AG04449 (cell line): ENCODE measurements around the gene PGPEP1.
"Not testable (repeated sequence)": the region's sequence is repeated elsewhere in the genome, so short reads cannot be mapped to it uniquely, and the experiment has no call there.

Experiments
- CTCF ChIA-PET: fragments of 350-600 bp; formaldehyde crosslinking; extraction: SDS; loops from one replicate; lab custom pipeline; 2021; ENCODE audit warnings: antibody characterized with exemption; lab: Yijun Ruan, JAX
- POLR2A ChIA-PET: fragments of 400-600, 350-600 bp; formaldehyde crosslinking; extraction: SDS; loops from one replicate; lab custom pipeline; 2020; ENCODE audit warnings: antibody characterized with exemption, inconsistent platforms; lab: Yijun Ruan, JAX
- DNase-seq: peaks from one replicate; pipeline ENCODE4 v3.0.0-alpha.2; 2010; ENCODE audit warnings: low read depth, low spot score
- H3K4me3 ChIP-seq: 2 replicates; pipeline ENCODE4 v1.5.1; 2011; ENCODE audit warnings: low read depth, mild to moderate bottlenecking, control low read depth, low read length
- CTCF ChIP-seq: IDR thresholded peaks from one replicate; pipeline ENCODE4 v1.5.1; 2011; ENCODE audit warnings: mild to moderate bottlenecking, moderate library complexity, low read length, control low read depth, inconsistent platforms; ENCODE audit not compliant: insufficient read depth; ENCODE audit errors: missing control alignments

Gene PGPEP1

GRCh38 chr19:18346091-18346490 lies 5.7 kb downstream of the PGPEP1 start:
- DNase-seq = no peak
- H3K4me3 ChIP-seq = no peak overlapping the region
- ChIA-PET CTCF (interaction anchor here (0.8 to 11.1 kb wide), 4 partner anchors 17 to 68 kb away, joined by 3 to 298 read pairs (median 6); partner anchors contain the start of genes LSM4 and SSBP4), POLR2A (no interaction called here)
- no peak for TF ChIP-seq CTCF

DNA sequence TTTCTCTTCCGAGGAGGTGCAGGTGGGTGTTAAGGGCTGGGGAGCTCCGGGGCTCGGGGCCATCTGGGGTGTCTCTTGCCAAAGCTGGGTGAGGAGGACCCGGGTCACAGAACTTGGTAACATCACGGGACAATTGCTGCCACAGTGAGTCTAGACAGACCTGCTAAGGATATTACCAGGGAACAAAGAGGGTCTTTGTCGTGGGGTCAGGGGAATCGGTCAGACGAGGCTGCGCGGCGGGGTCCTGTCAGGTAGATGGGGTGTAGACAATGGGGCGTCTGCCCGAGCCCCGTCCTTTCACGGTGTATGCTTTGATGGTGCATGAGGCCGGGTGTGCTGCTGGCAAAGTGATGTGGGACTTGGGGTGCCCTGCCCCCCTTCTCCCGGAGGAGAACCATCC lies 7.8 kb downstream of the PGPEP1 start:
- no peak for TF ChIP-seq CTCF
- H3K4me3 ChIP-seq = no peak overlapping the region
- ChIA-PET CTCF (interaction anchor here (0.6 to 11.1 kb wide), 12 partner anchors 9 to 72 kb away, joined by 3 to 298 read pairs (median 8); partner anchors contain the start of genes LRRC25, PGPEP1 and SSBP4), POLR2A (interaction anchor here (0.7 kb wide), 1 partner anchor 67 kb away, joined by 3 read pairs; the partner anchor contains the start of gene JUND)
- DNase-seq = no peak

DNA sequence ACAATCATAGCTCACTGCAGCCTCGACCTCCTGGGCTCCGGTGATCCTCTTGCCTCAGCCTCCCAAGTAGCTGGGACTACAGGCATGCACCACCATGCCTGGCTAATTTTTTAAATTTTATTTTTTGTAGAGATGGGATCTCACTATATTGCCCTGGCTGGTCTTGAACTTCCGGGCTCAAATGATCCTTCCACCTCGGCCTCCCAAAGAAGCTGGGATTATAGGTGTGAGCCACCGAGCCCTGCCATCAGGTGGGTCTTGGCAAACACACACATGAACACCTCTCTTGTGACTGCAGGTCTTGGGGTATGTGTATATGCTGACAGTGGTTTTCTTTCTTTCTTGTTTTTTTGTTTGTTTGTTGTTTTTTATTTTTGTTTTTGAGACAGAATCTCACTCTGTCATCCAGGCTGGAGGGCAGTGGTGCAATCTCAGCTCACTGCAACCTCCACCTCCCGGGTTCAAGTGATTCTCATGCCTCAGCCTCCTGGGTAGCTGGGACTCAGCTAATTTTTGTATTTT lies 8.5 kb downstream of the PGPEP1 start:
- CTCF ChIA-PET = interaction anchor here (0.7 to 11.1 kb wide), 22 partner anchors 7 to 73 kb away, joined by 3 to 298 read pairs (median 4); partner anchors contain the start of genes LRRC25, LSM4, PGPEP1 and SSBP4
- H3K4me3 ChIP-seq, POLR2A ChIA-PET, DNase-seq: not testable (repeated sequence)

- POLR2A ChIA-PET = no interaction called here
- no peak overlapping the region for H3K4me3 ChIP-seq
- no peak for DNase-seq
- CTCF ChIA-PET = interaction anchor here (0.7 to 11.1 kb wide), 29 partner anchors 8 to 228 kb away, joined by 3 to 298 read pairs (median 4); partner anchors contain the start of genes GDF15, LRRC25, LSM4 and PGPEP1
- peak; percentile 84 for TF ChIP-seq CTCF
Observed at GRCh38 chr19:18349524-18350128, 9.2 kb downstream of the PGPEP1 start.

DNA sequence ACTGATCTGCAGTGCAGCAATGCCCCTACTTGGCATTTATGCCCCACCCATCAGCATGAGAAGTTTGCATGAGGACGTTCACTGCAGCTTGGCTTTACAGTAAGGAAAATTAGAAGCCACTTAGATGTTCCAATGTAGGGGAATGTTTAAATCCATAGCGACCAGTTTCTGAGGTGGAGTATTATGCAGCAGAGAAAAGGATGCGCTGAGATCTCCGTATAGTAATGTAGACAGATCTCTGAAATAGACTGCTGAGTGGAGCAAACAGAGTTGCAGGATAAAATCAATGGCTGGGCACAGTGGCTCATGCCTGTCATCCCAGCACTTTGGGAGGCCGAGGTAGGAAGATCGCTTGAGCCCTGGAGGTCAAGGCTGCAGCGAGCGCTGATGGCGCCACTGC lies 10.1 kb downstream of the PGPEP1 start:
- no peak for TF ChIP-seq CTCF
- ChIA-PET POLR2A (no interaction called here), CTCF (interaction anchor here (0.7 to 11.1 kb wide), 19 partner anchors 9 to 228 kb away, joined by 3 to 298 read pairs (median 6); partner anchors contain the start of genes GDF15, LSM4, PGPEP1 and SSBP4)
- DNase-seq = no peak
- no peak overlapping the region for H3K4me3 ChIP-seq

DNA sequence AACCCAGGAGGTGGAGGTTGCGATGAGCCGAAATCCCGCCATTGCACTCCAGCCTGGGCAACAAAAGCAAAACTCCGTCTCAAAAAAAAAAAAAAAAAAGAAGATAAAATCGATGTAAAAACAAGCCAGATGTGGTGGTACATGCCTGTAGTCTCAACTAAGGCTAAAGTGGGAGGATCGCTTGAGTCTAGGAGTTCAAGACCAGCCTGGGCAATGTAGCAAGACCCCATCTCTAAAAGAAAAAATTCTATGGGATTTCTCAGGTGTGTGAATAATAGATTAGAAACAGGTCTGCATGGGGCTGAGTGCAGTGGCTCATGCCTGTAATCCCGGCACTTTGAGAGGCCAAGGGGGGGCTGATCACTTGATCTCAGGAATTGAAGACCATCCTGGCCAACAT lies 11.1 kb downstream of the PGPEP1 start:
- no peak overlapping the region for H3K4me3 ChIP-seq
- ChIA-PET POLR2A (no interaction called here), CTCF (interaction anchor here (4.7 to 11.1 kb wide), 2 partner anchors 61 to 63 kb away, joined by 32 to 298 read pairs; partner anchors contain the start of gene SSBP4)
- no peak for TF ChIP-seq CTCF
- no peak for DNase-seq
